ENCODE results near the gene PCMTD2. TPM values are rescaled to one million over a fixed set of nuclear protein-coding genes. Genes with fewer than 3 reads are reported as not detected.

Gene PCMTD2
- total and polyA plus RNA-seq, 2 of the 13 experiments (the other 11 are each of a cell fraction or from before 2014, with no cell fraction given), result 47.0 to 76.9 TPM

DNA sequence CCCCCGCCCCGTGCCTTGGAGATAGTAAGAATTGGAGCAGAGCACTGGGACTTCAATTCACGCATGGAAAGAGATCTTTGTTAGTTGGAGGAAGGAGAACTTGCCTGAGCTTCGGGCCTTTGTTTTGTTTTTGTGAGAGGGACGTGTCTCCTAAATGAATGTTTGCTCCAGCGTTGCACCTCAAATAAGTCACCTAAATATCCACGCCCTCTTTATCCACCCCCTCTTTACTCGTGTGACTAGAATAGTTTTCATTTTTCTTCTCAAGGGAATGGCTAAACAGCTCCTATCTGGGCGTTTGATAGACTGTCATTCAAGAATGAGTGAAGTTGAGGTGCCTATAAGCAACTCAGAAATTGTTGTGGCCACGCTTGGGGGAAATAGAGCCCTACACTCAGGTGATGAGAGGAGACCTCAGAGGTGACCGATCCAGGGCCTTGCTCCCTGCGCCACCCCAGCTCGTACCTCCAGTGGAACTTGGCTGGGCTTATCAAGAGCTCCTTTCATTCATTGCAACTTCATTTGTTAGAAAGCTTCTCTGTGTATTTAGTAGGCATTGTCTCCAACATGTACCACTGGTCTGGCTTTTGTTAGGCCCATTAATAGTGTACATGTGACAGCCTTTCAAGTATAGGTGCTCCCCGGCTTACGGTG, 861 bp downstream of the PCMTD2 start (continued):
- TF ChIP-seq, protein P1, sequence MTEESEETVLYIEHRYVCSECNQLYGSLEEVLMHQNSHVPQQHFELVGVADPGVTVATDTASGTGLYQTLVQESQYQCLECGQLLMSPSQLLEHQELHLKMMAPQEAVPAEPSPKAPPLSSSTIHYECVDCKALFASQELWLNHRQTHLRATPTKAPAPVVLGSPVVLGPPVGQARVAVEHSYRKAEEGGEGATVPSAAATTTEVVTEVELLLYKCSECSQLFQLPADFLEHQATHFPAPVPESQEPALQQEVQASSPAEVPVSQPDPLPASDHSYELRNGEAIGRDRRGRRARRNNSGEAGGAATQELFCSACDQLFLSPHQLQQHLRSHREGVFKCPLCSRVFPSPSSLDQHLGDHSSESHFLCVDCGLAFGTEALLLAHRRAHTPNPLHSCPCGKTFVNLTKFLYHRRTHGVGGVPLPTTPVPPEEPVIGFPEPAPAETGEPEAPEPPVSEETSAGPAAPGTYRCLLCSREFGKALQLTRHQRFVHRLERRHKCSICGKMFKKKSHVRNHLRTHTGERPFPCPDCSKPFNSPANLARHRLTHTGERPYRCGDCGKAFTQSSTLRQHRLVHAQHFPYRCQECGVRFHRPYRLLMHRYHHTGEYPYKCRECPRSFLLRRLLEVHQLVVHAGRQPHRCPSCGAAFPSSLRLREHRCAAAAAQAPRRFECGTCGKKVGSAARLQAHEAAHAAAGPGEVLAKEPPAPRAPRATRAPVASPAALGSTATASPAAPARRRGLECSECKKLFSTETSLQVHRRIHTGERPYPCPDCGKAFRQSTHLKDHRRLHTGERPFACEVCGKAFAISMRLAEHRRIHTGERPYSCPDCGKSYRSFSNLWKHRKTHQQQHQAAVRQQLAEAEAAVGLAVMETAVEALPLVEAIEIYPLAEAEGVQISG (CRISPR knock-in tag; IDR thresholded peaks at IDR 0.05), result no peak
- TF ChIP-seq NCOR1 (IDR thresholded peaks at IDR 0.05; ENCODE audit: borderline replicate concordance, low read length) (no peak), AGO2 (optimal IDR thresholded peaks at IDR 0.05; ENCODE audit: low read depth, low read length) (no peak), ARHGAP35 (CRISPR knock-in tag; IDR thresholded peaks at IDR 0.05; ENCODE audit: borderline replicate concordance) (no peak), KLF15 (CRISPR knock-in tag; IDR thresholded peaks at IDR 0.05; ENCODE audit: borderline replicate concordance) (no peak), ZNF562 (CRISPR knock-in tag; IDR thresholded peaks at IDR 0.05; ENCODE audit: borderline replicate concordance) (no peak), ZMAT3 (CRISPR knock-in tag; conservative IDR thresholded peaks at IDR 0.05) (no peak), MAF1 (CRISPR knock-in tag; IDR thresholded peaks at IDR 0.05; ENCODE audit: borderline replicate concordance) (no peak), ZNF207 (IDR thresholded peaks at IDR 0.05; ENCODE audit: borderline replicate concordance) (no peak), ZMYM2 (CRISPR knock-in tag; IDR thresholded peaks at IDR 0.05) (no peak), ZNF709 (CRISPR knock-in tag; IDR thresholded peaks at IDR 0.05) (peak; percentile 28), RAD51 (IDR thresholded peaks at IDR 0.05; ENCODE audit: borderline replicate concordance) (no peak)
- TF ChIP-seq, protein P2, sequence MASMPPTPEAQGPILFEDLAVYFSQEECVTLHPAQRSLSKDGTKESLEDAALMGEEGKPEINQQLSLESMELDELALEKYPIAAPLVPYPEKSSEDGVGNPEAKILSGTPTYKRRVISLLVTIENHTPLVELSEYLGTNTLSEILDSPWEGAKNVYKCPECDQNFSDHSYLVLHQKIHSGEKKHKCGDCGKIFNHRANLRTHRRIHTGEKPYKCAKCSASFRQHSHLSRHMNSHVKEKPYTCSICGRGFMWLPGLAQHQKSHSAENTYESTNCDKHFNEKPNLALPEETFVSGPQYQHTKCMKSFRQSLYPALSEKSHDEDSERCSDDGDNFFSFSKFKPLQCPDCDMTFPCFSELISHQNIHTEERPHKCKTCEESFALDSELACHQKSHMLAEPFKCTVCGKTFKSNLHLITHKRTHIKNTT (CRISPR knock-in tag; IDR thresholded peaks at IDR 0.05), result no peak
- TF ChIP-seq, protein P3, sequence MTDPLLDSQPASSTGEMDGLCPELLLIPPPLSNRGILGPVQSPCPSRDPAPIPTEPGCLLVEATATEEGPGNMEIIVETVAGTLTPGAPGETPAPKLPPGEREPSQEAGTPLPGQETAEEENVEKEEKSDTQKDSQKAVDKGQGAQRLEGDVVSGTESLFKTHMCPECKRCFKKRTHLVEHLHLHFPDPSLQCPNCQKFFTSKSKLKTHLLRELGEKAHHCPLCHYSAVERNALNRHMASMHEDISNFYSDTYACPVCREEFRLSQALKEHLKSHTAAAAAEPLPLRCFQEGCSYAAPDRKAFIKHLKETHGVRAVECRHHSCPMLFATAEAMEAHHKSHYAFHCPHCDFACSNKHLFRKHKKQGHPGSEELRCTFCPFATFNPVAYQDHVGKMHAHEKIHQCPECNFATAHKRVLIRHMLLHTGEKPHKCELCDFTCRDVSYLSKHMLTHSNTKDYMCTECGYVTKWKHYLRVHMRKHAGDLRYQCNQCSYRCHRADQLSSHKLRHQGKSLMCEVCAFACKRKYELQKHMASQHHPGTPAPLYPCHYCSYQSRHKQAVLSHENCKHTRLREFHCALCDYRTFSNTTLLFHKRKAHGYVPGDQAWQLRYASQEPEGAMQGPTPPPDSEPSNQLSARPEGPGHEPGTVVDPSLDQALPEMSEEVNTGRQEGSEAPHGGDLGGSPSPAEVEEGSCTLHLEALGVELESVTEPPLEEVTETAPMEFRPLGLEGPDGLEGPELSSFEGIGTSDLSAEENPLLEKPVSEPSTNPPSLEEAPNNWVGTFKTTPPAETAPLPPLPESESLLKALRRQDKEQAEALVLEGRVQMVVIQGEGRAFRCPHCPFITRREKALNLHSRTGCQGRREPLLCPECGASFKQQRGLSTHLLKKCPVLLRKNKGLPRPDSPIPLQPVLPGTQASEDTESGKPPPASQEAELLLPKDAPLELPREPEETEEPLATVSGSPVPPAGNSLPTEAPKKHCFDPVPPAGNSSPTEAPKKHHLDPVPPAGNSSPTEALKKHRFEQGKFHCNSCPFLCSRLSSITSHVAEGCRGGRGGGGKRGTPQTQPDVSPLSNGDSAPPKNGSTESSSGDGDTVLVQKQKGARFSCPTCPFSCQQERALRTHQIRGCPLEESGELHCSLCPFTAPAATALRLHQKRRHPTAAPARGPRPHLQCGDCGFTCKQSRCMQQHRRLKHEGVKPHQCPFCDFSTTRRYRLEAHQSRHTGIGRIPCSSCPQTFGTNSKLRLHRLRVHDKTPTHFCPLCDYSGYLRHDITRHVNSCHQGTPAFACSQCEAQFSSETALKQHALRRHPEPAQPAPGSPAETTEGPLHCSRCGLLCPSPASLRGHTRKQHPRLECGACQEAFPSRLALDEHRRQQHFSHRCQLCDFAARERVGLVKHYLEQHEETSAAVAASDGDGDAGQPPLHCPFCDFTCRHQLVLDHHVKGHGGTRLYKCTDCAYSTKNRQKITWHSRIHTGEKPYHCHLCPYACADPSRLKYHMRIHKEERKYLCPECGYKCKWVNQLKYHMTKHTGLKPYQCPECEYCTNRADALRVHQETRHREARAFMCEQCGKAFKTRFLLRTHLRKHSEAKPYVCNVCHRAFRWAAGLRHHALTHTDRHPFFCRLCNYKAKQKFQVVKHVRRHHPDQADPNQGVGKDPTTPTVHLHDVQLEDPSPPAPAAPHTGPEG (CRISPR knock-in tag; IDR thresholded peaks at IDR 0.05), result no peak
- TF ChIP-seq, protein P4, sequence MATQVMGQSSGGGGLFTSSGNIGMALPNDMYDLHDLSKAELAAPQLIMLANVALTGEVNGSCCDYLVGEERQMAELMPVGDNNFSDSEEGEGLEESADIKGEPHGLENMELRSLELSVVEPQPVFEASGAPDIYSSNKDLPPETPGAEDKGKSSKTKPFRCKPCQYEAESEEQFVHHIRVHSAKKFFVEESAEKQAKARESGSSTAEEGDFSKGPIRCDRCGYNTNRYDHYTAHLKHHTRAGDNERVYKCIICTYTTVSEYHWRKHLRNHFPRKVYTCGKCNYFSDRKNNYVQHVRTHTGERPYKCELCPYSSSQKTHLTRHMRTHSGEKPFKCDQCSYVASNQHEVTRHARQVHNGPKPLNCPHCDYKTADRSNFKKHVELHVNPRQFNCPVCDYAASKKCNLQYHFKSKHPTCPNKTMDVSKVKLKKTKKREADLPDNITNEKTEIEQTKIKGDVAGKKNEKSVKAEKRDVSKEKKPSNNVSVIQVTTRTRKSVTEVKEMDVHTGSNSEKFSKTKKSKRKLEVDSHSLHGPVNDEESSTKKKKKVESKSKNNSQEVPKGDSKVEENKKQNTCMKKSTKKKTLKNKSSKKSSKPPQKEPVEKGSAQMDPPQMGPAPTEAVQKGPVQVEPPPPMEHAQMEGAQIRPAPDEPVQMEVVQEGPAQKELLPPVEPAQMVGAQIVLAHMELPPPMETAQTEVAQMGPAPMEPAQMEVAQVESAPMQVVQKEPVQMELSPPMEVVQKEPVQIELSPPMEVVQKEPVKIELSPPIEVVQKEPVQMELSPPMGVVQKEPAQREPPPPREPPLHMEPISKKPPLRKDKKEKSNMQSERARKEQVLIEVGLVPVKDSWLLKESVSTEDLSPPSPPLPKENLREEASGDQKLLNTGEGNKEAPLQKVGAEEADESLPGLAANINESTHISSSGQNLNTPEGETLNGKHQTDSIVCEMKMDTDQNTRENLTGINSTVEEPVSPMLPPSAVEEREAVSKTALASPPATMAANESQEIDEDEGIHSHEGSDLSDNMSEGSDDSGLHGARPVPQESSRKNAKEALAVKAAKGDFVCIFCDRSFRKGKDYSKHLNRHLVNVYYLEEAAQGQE (IDR thresholded peaks at IDR 0.05; ENCODE audit: borderline replicate concordance in 1 of 2, low read depth in 1 of 2, low read length in 2 of 2), result no peak
